SHP77 treated with DMSO at 0.1 percent for 48 hours (cell line): ENCODE measurements around the gene MAP1B.
"Not testable (repeated sequence)": the region's sequence is repeated elsewhere in the genome, so short reads cannot be mapped to it uniquely, and the experiment has no call there.

Experiments
- DNase-seq: peaks from one replicate; lab custom pipeline; 2025; lab: John Stamatoyannopoulos, UW

MAP1B gene

GRCh38 chr5:72161951-72162350 is 54.7 kb downstream of the MAP1B start:
- no peak for DNase-seq

DNA sequence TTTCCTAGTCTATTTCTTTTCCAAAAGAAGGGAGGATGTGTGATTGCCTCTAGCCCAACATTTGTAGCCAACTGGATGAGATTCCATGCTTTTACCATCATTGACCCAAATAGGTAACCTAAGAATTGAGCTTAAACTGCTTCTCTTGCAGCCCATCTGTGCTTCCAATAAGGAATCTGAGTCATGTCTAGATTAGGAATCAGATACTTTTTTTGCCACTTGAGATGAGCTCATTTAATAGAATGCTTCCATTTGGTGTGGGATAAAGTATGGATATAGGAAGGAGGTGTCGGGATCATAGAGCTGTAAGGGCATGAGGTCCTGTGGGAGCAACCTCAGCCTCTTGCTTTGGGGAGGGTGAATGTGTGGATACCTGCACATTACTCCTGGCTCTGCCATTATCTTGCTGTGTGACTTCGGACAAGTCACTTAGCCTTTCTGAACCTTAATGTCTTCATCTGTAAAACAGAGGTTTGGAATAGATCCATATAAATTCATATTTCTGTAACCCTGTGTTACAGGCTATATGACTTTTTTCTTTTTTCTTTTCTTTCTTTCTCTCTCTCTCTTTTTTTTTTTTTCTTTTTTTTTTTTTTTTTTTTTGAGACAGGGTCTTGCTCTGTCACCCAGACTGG is 56.2 kb downstream of the MAP1B start:
- DNase-seq = no peak

DNA sequence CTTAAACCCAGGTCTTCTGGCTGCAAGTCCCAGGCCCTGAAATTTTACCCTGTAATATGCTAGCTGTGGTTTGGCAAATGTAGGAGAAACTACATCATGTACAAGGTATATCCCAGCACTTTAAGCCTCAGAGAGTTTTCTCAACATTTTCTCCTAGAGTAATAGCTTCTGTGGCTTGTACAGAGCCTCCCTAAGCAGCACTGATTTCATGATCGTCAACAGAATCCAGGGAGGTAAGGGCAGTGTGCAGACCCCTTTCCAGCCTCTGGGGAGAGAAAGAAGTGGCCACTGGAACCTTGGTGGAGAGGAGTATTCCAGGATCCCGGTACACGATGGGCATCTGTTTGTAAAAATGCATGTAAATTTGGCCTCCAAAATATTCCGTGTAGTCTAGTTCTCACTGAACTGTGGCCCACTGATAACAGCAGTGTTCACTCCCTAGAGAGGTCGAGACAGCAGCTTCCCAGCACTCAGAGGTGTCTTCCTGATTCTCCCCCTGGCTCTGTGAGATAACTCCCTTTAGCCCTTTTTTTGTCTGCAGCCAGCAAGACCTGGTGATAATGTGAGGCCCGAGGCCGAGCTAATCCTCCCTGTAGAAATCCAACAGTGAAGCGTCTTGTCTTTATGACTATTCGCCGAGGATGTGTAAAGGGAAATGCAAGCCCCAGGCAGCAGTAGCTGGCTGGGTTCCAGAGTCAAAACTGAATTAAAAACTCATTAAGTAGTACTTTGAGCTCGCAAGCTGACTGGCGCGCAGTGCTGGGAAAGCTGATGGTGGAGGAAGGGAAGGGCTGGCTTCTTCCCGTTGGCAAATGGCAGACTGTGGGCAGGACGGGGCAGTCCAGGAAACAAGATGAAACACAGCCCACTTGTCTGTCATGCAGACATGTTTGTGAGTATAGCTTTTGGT is 59.0 kb downstream of the MAP1B start:
- no peak for DNase-seq

GRCh38 chr5:72167257-72167656 is 60.0 kb downstream of the MAP1B start:
- no peak for DNase-seq

DNA sequence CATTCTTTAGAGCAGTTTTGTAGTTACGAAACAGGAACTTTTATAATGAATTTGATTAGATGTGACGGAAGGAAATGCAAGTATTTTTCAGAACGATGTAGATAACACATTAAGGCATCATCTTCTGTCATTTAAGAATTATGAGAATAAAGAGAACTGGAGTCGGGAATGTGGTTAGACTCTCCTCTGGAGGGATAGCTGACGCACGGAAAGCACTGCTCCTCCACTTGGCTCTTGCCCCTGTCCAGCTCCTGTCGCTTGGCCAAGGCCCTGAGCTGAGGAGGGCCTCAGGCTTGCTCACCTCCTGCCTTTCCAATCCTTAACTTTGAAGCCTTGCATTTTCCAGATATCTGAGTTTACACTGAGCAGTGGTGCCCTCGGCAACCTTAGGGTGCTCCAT is 60.5 kb downstream of the MAP1B start:
- DNase-seq = no peak

GRCh38 chr5:72170101-72170500 is 62.8 kb downstream of the MAP1B start:
- no peak for DNase-seq

GRCh38 chr5:72171181-72171580 is 63.9 kb downstream of the MAP1B start:
- not testable (repeated sequence) for DNase-seq

- DNase-seq = no peak
These were observed 64.4 kb downstream of the MAP1B start for GRCh38 chr5:72171667-72172066.

- no peak for DNase-seq
These were observed 65.5 kb downstream of the MAP1B start for GRCh38 chr5:72172786-72173185.

DNA sequence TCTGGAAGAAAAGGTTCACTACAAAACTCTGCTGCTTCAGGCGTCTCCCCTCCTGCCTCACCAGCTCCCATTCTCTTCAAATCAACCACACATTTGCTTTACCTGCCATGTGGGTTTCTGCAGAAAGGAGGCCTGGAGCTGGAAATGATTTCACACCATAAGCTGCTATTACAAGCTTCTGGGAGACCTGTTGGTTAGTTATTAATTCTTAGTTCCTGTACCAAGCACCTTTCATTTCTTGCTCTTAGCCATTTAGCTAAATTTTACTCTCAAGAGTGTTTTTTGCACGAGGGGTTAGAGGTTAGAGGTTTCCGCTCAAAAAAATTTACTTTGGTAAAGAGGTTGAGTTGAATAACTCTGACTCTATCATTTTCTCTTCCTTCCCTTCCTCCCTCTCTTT is 70.3 kb downstream of the MAP1B start:
- no peak for DNase-seq

- DNase-seq = no peak
These were observed 71.9 kb downstream of the MAP1B start for GRCh38 chr5:72179028-72179815.

DNA sequence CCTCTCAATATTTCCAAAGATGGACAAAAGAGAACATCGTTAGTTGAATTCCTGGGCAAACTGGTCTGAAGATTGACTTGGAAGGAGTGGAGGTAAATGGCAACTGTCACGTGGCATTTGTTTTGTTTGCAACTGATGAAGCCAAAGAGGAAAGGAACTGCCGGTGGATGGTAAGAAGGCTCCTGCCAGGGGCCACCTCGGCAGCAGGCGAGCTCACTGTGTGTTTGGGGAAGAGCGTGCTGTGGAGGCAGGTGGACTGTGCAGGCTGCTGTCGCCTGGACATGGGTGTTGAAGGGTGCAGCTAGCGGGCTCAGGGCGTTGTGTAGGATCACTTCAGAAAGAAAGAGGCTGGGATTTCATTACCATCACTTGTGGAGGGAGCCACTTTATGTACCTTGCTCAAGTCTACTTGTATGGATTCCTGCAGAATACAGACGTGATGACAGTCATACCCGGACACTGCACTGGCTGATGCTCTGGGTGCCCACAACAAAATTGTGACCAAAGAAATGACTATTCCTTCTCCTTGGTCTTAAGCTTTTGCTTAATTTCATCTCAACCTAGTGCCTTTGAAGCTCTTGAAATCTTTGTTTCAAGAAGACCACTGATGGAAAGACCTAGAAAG is 72.7 kb downstream of the MAP1B start:
- DNase-seq = no peak

- no peak for DNase-seq
These were observed 73.7 kb downstream of the MAP1B start for GRCh38 chr5:72180925-72181324.

DNA sequence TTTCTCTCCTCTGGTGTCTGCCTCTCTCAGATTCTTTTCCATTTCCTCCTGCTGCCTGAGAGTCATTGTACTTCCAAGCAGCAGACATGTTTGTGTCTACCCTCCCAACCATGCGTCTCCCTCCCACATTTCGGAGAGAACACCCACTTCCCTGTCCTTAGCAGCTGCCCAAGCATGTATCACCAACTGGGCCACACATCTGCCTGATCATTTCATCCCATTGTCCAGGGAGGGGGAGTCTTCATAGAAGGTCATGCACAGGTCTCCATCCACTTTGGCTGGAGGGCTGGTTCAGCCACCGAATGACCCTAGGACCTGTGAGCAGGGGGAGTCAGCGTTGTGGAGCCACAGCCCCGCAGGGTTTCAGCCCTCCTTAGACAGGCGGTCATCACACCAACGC is 75.4 kb downstream of the MAP1B start:
- DNase-seq = no peak

DNA sequence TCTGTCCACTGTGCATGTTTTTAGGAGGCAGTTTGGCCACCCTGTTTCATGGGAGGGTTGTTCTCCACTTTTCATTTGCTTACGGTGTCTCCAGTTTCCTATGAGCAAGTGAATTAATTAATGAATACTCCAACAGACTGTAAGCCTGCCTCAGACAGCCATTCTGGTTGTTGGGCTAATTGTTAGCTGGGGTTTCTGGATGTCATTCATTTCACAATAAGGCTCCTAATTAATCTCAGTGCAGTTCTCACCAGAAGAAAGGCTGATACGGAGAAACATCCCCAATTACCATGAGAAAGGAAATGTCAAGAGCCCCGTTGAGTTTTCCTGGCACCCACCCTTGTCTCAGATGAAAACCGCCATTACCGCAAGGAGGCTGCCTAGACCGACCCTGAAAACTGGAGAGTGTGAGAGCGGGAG is 75.8 kb downstream of the MAP1B start:
- no peak for DNase-seq

GRCh38 chr5:72184408-72184807 is 77.1 kb downstream of the MAP1B start:
- DNase-seq = no peak

GRCh38 chr5:72185496-72186329 is 78.4 kb downstream of the MAP1B start:
- no peak for DNase-seq

- DNase-seq = no peak
These were observed 80.3 kb downstream of the MAP1B start for GRCh38 chr5:72187388-72188075.

DNA sequence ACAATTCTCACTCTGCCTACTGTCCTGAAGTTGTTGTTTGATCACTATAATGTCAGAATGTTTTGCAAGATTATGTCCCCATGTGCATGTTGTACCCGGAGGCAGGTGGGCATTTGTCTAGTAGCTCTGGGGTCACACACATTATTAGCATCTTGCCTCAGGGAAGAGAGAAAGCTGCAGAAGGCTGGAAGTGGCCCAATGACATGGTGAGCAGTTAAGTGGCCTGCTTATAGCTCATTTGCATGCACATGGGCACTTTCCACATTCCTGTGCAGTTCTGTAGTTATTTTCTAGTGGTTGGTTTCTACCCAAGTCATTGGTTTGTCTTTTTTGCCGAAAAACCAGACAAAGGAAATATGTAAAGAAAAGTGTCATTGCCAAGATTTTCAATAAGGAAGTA is 80.9 kb downstream of the MAP1B start:
- DNase-seq = no peak

GRCh38 chr5:72189146-72189545 is 81.9 kb downstream of the MAP1B start:
- no peak for DNase-seq

GRCh38 chr5:72191404-72191803 is 84.1 kb downstream of the MAP1B start:
- no peak for DNase-seq
